ENCODE results near the gene SPDEF. TPM values are rescaled to one million over a fixed set of nuclear protein-coding genes. Genes with fewer than 3 reads are reported as not detected.

Gene SPDEF
- total and polyA plus RNA-seq, 5 experiments from 2014 or later = not detected

GRCh38 chr6:34557228-34557627, 1.1 kb upstream of the SPDEF start:
- Mint-ChIP-seq H3K4me1 (peaks cover 0 to 11% (median 6%) of the 10 kb centered on the region in 4 donors), H3K4me3 (no peak overlapping the region), H3K27ac (peak overlapping the region in 1 of 10 donors; percentile 38), H3K36me3 (no peaks in the 10 kb centered on the region), H3K27me3 (no peaks in the 10 kb centered on the region), H3K9me3 (peaks cover 0 to 7% (median 0%) of the 10 kb centered on the region in 9 donors)
- ATAC-seq (no peak), DNase-seq (no peak)
- POLR2A ChIA-PET = no interaction called here

GRCh38 chr6:34556493-34556892, 364 bp upstream of the SPDEF start:
- no peak overlapping the region for H3K4me3 Mint-ChIP-seq
- H3K9me3 Mint-ChIP-seq = peaks cover 0 to 7% (median 0%) of the 10 kb centered on the region in 9 donors
- peaks cover 0 to 5% (median 0%) of the 10 kb centered on the region in 5 donors for H3K27me3 Mint-ChIP-seq
- ATAC-seq = no peak
- no peaks in the 10 kb centered on the region for H3K36me3 Mint-ChIP-seq
- H3K27ac Mint-ChIP-seq = no peak overlapping the region
- H3K4me1 Mint-ChIP-seq = peaks cover 0 to 11% (median 8%) of the 10 kb centered on the region in 4 donors
- no peak for DNase-seq
- POLR2A ChIA-PET = no interaction called here

- ATAC-seq = no peak
- Mint-ChIP-seq H3K27me3 (peaks cover 0 to 5% (median 0%) of the 10 kb centered on the region in 5 donors), H3K27ac (peak overlapping the region in 2 of 10 donors; percentile 27 to 33), H3K9me3 (peaks cover 0 to 7% (median 0%) of the 10 kb centered on the region in 9 donors), H3K36me3 (no peaks in the 10 kb centered on the region), H3K4me1 (peaks cover 0 to 11% (median 8%) of the 10 kb centered on the region in 4 donors), H3K4me3 (peak overlapping the region in 1 of 10 donors; percentile 33)
- POLR2A ChIA-PET = interaction anchor here (0.9 kb wide), 1 partner anchor 118 kb away, joined by 3 read pairs; no protein-coding TSS in a partner anchor
- DNase-seq = no peak
Measured at GRCh38 chr6:34555328-34555727, 801 bp downstream of the SPDEF start.

GRCh38 chr6:34555007-34555322, 1.2 kb downstream of the SPDEF start:
- no peaks in the 10 kb centered on the region for H3K36me3 Mint-ChIP-seq
- POLR2A ChIA-PET = interaction anchor here (0.9 kb wide), 1 partner anchor 118 kb away, joined by 3 read pairs; no protein-coding TSS in a partner anchor
- H3K4me1 Mint-ChIP-seq = peaks cover 0 to 14% (median 8%) of the 10 kb centered on the region in 4 donors
- peaks cover 0 to 5% (median 0%) of the 10 kb centered on the region in 5 donors for H3K27me3 Mint-ChIP-seq
- H3K9me3 Mint-ChIP-seq = peaks cover 0 to 7% (median 0%) of the 10 kb centered on the region in 9 donors
- ATAC-seq (peak; percentile 33 to 71), DNase-seq (peak in 1 of 10 donors; percentile 36)
- H3K27ac Mint-ChIP-seq = peak overlapping the region in 3 of 10 donors; percentile 22 to 33 (median 27)
- no peak overlapping the region for H3K4me3 Mint-ChIP-seq

GRCh38 chr6:34554291-34555006, 1.7 kb downstream of the SPDEF start:
- Mint-ChIP-seq H3K36me3 (no peaks in the 10 kb centered on the region), H3K9me3 (peaks cover 0 to 4% (median 0%) of the 10 kb centered on the region in 9 donors), H3K27ac (peak overlapping the region in 3 of 10 donors; percentile 21 to 43 (median 22)), H3K27me3 (peaks cover 0 to 5% (median 0%) of the 10 kb centered on the region in 5 donors), H3K4me3 (no peak overlapping the region), H3K4me1 (peaks cover 0 to 14% (median 8%) of the 10 kb centered on the region in 4 donors)
- DNase-seq (no peak), ATAC-seq (no peak)
- POLR2A ChIA-PET = interaction anchor here (0.9 kb wide), 1 partner anchor 119 kb away, joined by 3 read pairs; no protein-coding TSS in a partner anchor

- peaks cover 0 to 5% (median 0%) of the 10 kb centered on the region in 5 donors for H3K27me3 Mint-ChIP-seq
- no peak overlapping the region for H3K27ac Mint-ChIP-seq
- ATAC-seq = no peak
- DNase-seq = no peak
- H3K4me3 Mint-ChIP-seq = no peak overlapping the region
- H3K9me3 Mint-ChIP-seq = peaks cover 0 to 3% (median 0%) of the 10 kb centered on the region in 9 donors
- H3K4me1 Mint-ChIP-seq = peaks cover 0 to 14% (median 8%) of the 10 kb centered on the region in 4 donors
- H3K36me3 Mint-ChIP-seq = no peaks in the 10 kb centered on the region
- POLR2A ChIA-PET = no interaction called here
Measured at GRCh38 chr6:34553750-34554149, 2.4 kb downstream of the SPDEF start.

GRCh38 chr6:34553146-34553545, 3.0 kb downstream of the SPDEF start:
- POLR2A ChIA-PET = no interaction called here
- H3K27me3 Mint-ChIP-seq = peaks cover 0 to 5% (median 0%) of the 10 kb centered on the region in 5 donors
- no peaks in the 10 kb centered on the region for H3K36me3 Mint-ChIP-seq
- ATAC-seq (no peak), DNase-seq (no peak)
- no peak overlapping the region for H3K27ac Mint-ChIP-seq
- peaks cover 0 to 14% (median 8%) of the 10 kb centered on the region in 4 donors for H3K4me1 Mint-ChIP-seq
- H3K9me3 Mint-ChIP-seq = no peaks in the 10 kb centered on the region
- H3K4me3 Mint-ChIP-seq = no peak overlapping the region

GRCh38 chr6:34552620-34553019, 3.5 kb downstream of the SPDEF start:
- Mint-ChIP-seq H3K27ac (no peak overlapping the region), H3K27me3 (peaks cover 0 to 5% (median 0%) of the 10 kb centered on the region in 5 donors), H3K36me3 (no peaks in the 10 kb centered on the region), H3K4me1 (peaks cover 0 to 14% (median 8%) of the 10 kb centered on the region in 4 donors), H3K4me3 (no peak overlapping the region), H3K9me3 (no peaks in the 10 kb centered on the region)
- ATAC-seq = no peak
- no peak for DNase-seq
- POLR2A ChIA-PET = no interaction called here

GRCh38 chr6:34551720-34552119, 4.4 kb downstream of the SPDEF start:
- ATAC-seq = no peak
- Mint-ChIP-seq H3K4me1 (peaks cover 0 to 14% (median 8%) of the 10 kb centered on the region in 4 donors), H3K9me3 (no peaks in the 10 kb centered on the region), H3K27me3 (peaks cover 0 to 5% (median 0%) of the 10 kb centered on the region in 5 donors), H3K4me3 (no peak overlapping the region), H3K36me3 (no peaks in the 10 kb centered on the region), H3K27ac (peak overlapping the region in 1 of 10 donors; percentile 67)
- POLR2A ChIA-PET = no interaction called here
- DNase-seq = no peak

- H3K9me3 Mint-ChIP-seq = no peaks in the 10 kb centered on the region
- no peak overlapping the region for H3K4me3 Mint-ChIP-seq
- DNase-seq = no peak
- no peak for ATAC-seq
- peaks cover 0 to 8% (median 5%) of the 10 kb centered on the region in 4 donors for H3K4me1 Mint-ChIP-seq
- H3K27ac Mint-ChIP-seq = peak overlapping the region in 1 of 10 donors; percentile 40
- POLR2A ChIA-PET = no interaction called here
- H3K27me3 Mint-ChIP-seq = peaks cover 0 to 5% (median 0%) of the 10 kb centered on the region in 5 donors
- H3K36me3 Mint-ChIP-seq = no peaks in the 10 kb centered on the region
Measured at GRCh38 chr6:34549804-34550202, 6.3 kb downstream of the SPDEF start.

- ATAC-seq = no peak
- Mint-ChIP-seq H3K27me3 (peaks cover 0 to 5% (median 0%) of the 10 kb centered on the region in 5 donors), H3K4me1 (peaks cover 0 to 8% (median 4%) of the 10 kb centered on the region in 4 donors), H3K27ac (no peak overlapping the region), H3K36me3 (no peaks in the 10 kb centered on the region), H3K9me3 (no peaks in the 10 kb centered on the region), H3K4me3 (no peak overlapping the region)
- POLR2A ChIA-PET = no interaction called here
- DNase-seq = no peak
Measured at GRCh38 chr6:34549026-34549803, 6.9 kb downstream of the SPDEF start.

GRCh38 chr6:34547701-34548644, 8.2 kb downstream of the SPDEF start:
- POLR2A ChIA-PET = no interaction called here
- no peak for ATAC-seq
- Mint-ChIP-seq H3K4me1 (peaks cover 0 to 5% (median 0%) of the 10 kb centered on the region in 4 donors), H3K9me3 (no peaks in the 10 kb centered on the region), H3K4me3 (no peak overlapping the region), H3K36me3 (no peaks in the 10 kb centered on the region), H3K27ac (peak overlapping the region in 1 of 10 donors; percentile 33), H3K27me3 (peaks cover 0 to 5% (median 0%) of the 10 kb centered on the region in 5 donors)
- DNase-seq = no peak
